ENCODE results near the gene RASSF6.
"Not testable (repeated sequence)": the region's sequence is repeated elsewhere in the genome, so short reads cannot be mapped to it uniquely, and the experiment has no call there.

RASSF6 gene

GRCh38 chr4:73608689-73609594 lies 11.3 kb downstream of the RASSF6 start:
- Histone ChIP-seq H3K4me1 (ENCODE audit: insufficient read depth, low read length) (no peaks in the 10 kb centered on the region), H3K4me3 (ENCODE audit: low read length) (no peak overlapping the region), H3K27ac (ENCODE audit: low read length) (no peak overlapping the region)

DNA sequence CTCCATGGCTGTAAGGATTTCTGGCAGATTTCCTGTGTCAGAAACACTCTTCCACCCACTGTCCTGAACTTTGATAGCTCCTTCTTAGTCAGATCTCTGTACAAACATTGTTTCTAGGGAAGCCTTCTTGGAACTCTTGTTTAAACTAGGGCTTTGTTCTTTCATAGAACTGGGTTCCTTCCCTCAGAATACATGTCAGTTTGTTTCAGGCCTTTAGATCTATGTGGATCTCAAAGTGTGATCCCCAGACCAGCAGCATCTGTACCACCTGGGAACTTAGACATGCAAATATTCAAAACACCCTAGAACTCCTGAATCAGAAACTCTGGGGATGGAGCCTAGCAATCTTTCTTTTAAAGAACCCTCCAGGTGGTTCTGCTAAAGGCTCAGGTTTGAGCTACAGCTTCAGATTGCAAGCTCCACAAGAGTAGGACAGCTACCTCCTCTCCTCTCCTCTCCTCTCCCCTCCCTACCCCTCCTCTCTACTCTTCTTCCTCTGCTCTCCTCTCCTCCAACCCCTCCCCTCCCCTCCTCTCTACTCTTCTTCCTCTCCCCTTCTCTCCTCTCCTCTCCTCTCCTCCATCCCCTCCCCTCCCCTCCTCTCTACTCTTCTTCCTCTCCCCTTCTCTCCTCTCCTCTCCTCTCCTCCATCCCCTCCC lies 12.7 kb downstream of the RASSF6 start:
- Histone ChIP-seq H3K4me3 (ENCODE audit: low read length) (no peak overlapping the region), H3K36me3 (ENCODE audit: insufficient read depth, low read depth, low read length) (no peaks in the 10 kb centered on the region), H3K9me3 (ENCODE audit: insufficient read depth, low read depth, low read length) (no peaks in the 10 kb centered on the region), H3K27me3 (ENCODE audit: insufficient read depth, low read length) (no peaks in the 10 kb centered on the region), H3K4me1 (ENCODE audit: insufficient read depth, low read length) (no peaks in the 10 kb centered on the region), H3K9ac (ENCODE audit: low read depth, low read length) (no peak overlapping the region), H3K27ac (ENCODE audit: low read length) (no peak overlapping the region)

More at GRCh38 chr4:73608689-73609594, 11.3 kb downstream of the RASSF6 start:
- H3K9ac ChIP-seq (ENCODE audit: low read depth, low read length), result no peak overlapping the region
- H3K27me3 ChIP-seq (ENCODE audit: insufficient read depth, low read length), result no peaks in the 10 kb centered on the region
- H3K9me3 ChIP-seq (ENCODE audit: insufficient read depth, low read depth, low read length), result no peaks in the 10 kb centered on the region
- no peaks in the 10 kb centered on the region for H3K36me3 ChIP-seq (ENCODE audit: insufficient read depth, low read depth, low read length)

GRCh38 chr4:73606465-73606974 lies 13.7 kb downstream of the RASSF6 start:
- no peak overlapping the region for H3K9ac ChIP-seq (ENCODE audit: low read depth, low read length)
- no peaks in the 10 kb centered on the region for H3K4me1 ChIP-seq (ENCODE audit: insufficient read depth, low read length)
- no peak overlapping the region for H3K27ac ChIP-seq (ENCODE audit: low read length)

DNA sequence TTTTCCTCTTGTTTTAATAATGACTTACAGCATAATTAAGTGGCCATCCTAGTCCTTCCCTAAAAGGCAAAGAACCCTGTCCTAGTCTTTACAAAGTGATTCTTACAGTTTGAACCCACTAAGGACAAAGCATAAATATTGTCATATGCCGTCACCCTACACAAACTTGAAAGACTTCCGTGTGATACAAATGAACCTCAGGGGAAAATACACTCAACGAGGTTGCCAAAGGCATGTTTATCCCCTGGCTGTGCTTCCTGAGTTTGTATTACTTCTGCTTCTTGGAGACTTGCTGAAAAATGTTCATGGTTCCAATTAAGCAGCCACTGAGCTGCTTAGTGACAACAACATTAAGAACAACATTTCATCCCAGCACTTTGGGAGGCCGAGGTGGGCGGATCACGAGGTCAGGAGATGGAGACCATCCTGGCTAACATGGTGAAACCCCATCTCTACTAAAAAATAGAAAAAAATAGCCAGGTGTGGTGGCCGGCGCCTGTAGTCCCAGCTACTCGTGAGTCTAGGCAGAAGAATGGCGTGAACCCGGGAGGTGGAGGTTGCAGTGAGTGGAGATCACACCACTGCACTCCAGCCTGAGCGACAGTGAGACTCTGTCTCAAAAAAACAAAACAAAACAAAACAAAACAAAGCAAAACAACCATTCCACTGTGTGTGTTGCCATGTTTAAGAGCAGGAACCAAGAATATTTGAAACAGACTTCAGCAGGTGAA lies 16.2 kb downstream of the RASSF6 start:
- no peak overlapping the region for H3K4me3 ChIP-seq (ENCODE audit: low read length)
- H3K9me3 ChIP-seq (ENCODE audit: insufficient read depth, low read depth, low read length), result no peaks in the 10 kb centered on the region
- no peaks in the 10 kb centered on the region for H3K27me3 ChIP-seq (ENCODE audit: insufficient read depth, low read length)
- no peaks in the 10 kb centered on the region for H3K36me3 ChIP-seq (ENCODE audit: insufficient read depth, low read depth, low read length)
- H3K4me1 ChIP-seq (ENCODE audit: insufficient read depth, low read length), result peaks cover 1% of the 10 kb centered on the region; the same call in 1 of the 2 replicates
- H3K9ac ChIP-seq (ENCODE audit: low read depth, low read length), result no peak overlapping the region
- no peak overlapping the region for H3K27ac ChIP-seq (ENCODE audit: low read length)

More at GRCh38 chr4:73606465-73606974, 13.7 kb downstream of the RASSF6 start:
- no peaks in the 10 kb centered on the region for H3K9me3 ChIP-seq (ENCODE audit: insufficient read depth, low read depth, low read length)
- no peaks in the 10 kb centered on the region for H3K27me3 ChIP-seq (ENCODE audit: insufficient read depth, low read length)
- no peaks in the 10 kb centered on the region for H3K36me3 ChIP-seq (ENCODE audit: insufficient read depth, low read depth, low read length)
- no peak overlapping the region for H3K4me3 ChIP-seq (ENCODE audit: low read length)

- Histone ChIP-seq H3K9me3 (ENCODE audit: insufficient read depth, low read depth, low read length) (no peaks in the 10 kb centered on the region), H3K27me3 (ENCODE audit: insufficient read depth, low read length) (no peaks in the 10 kb centered on the region), H3K9ac (ENCODE audit: low read depth, low read length) (no peak overlapping the region), H3K36me3 (ENCODE audit: insufficient read depth, low read depth, low read length) (no peaks in the 10 kb centered on the region), H3K27ac (ENCODE audit: low read length) (no peak overlapping the region), H3K4me3 (ENCODE audit: low read length) (no peak overlapping the region), H3K4me1 (ENCODE audit: insufficient read depth, low read length) (peaks cover 6% of the 10 kb centered on the region; the same call in 1 of the 2 replicates)
Observed at GRCh38 chr4:73603271-73603710, 16.9 kb downstream of the RASSF6 start.

- no peaks in the 10 kb centered on the region for H3K9me3 ChIP-seq (ENCODE audit: insufficient read depth, low read depth, low read length)
- no peak overlapping the region for H3K4me3 ChIP-seq (ENCODE audit: low read length)
- no peaks in the 10 kb centered on the region for H3K27me3 ChIP-seq (ENCODE audit: insufficient read depth, low read length)
- H3K27ac ChIP-seq (ENCODE audit: low read length), result no peak overlapping the region
- no peaks in the 10 kb centered on the region for H3K36me3 ChIP-seq (ENCODE audit: insufficient read depth, low read depth, low read length)
- H3K9ac ChIP-seq (ENCODE audit: low read depth, low read length), result no peak overlapping the region
- H3K4me1 ChIP-seq (ENCODE audit: insufficient read depth, low read length), result peaks cover 6% of the 10 kb centered on the region; the same call in 1 of the 2 replicates
Observed at GRCh38 chr4:73600954-73601353, 19.3 kb downstream of the RASSF6 start.

DNA sequence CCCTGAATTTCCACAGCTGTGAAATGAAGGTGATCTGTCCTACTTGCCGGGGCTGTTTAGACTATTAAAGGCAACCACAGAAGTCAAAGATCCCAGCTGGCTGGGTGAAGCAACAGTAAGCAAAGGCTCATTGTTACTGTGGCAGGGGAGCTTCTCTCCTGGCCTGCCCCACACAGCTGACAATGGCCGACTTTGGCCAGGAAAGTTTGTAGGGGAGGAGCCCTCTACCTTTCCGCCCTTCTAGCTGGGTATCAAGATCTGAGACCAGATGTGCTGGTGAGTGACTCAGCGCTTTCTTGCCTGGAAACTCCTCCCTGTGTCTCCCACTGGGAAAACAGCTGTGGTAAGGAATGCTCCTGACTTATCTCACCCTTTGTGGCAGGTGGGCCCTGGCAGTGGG lies 21.1 kb downstream of the RASSF6 start:
- Histone ChIP-seq H3K27me3 (ENCODE audit: insufficient read depth, low read length) (no peaks in the 10 kb centered on the region), H3K9me3 (ENCODE audit: insufficient read depth, low read depth, low read length) (no peaks in the 10 kb centered on the region), H3K4me1 (ENCODE audit: insufficient read depth, low read length) (peaks cover 6% of the 10 kb centered on the region; the same call in 1 of the 2 replicates), H3K36me3 (ENCODE audit: insufficient read depth, low read depth, low read length) (no peaks in the 10 kb centered on the region), H3K9ac (ENCODE audit: low read depth, low read length) (peak overlapping the region; percentile 54; the same call in 1 of the 2 replicates), H3K4me3 (ENCODE audit: low read length) (no peak overlapping the region), H3K27ac (ENCODE audit: low read length) (no peak overlapping the region)

DNA sequence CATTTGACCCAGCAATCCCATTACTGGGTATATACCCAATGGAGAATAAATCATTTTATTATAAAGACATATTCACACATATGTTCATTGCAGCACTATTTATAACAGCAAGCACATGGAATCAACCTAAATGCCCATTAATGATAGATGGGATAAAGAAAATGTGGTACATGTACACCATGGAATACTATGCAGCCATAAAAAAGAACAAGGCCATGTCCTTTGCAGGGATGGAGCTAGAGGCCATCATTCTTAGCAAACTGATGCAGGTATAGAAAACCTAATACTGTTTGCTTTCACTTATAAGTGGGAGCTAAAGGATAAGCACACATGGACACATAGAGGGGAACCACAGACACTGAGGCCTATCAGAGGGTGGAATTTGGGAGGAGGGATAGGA lies 22.6 kb downstream of the RASSF6 start:
- no peak overlapping the region for H3K9ac ChIP-seq (ENCODE audit: low read depth, low read length)
- H3K36me3 ChIP-seq (ENCODE audit: insufficient read depth, low read depth, low read length), result no peaks in the 10 kb centered on the region
- H3K9me3 ChIP-seq (ENCODE audit: insufficient read depth, low read depth, low read length), result no peaks in the 10 kb centered on the region

GRCh38 chr4:73597183-73597582 lies 23.1 kb downstream of the RASSF6 start:
- not testable (repeated sequence) for H3K4me3 ChIP-seq (ENCODE audit: low read length); H3K9me3 ChIP-seq (ENCODE audit: insufficient read depth, low read depth, low read length); H3K36me3 ChIP-seq (ENCODE audit: insufficient read depth, low read depth, low read length); H3K4me1 ChIP-seq (ENCODE audit: insufficient read depth, low read length); H3K9ac ChIP-seq (ENCODE audit: low read depth, low read length); H3K27me3 ChIP-seq (ENCODE audit: insufficient read depth, low read length); H3K27ac ChIP-seq (ENCODE audit: low read length)

More for the DNA sequence above, 22.6 kb downstream of the RASSF6 start:
- H3K27me3 ChIP-seq (ENCODE audit: insufficient read depth, low read length), result no peaks in the 10 kb centered on the region
- H3K4me3 ChIP-seq (ENCODE audit: low read length), result no peak overlapping the region
- no peak overlapping the region for H3K27ac ChIP-seq (ENCODE audit: low read length)
- H3K4me1 ChIP-seq (ENCODE audit: insufficient read depth, low read length), result peaks cover 6% of the 10 kb centered on the region; the same call in 1 of the 2 replicates

DNA sequence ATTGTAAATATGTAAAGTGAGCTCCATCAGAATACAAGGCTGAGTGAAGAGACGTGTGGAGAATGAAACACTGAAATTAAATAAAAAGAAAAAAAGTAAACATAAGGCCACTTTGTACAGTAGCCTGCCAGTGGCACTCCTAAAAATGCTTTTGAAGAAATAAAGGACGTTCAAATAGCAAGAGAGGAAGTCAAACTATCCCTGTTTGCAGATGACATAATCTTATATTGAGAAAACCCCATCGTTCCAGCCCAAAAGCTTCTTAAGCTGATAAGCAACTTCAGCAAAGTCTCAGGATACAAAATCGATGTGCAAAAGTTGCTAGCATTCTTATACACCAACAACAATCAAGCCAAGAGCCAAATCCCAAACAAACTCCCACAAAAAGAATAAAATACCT lies 24.2 kb downstream of the RASSF6 start:
- H3K36me3 ChIP-seq (ENCODE audit: insufficient read depth, low read depth, low read length), result no peaks in the 10 kb centered on the region
- H3K9me3 ChIP-seq (ENCODE audit: insufficient read depth, low read depth, low read length), result no peaks in the 10 kb centered on the region
- H3K27me3 ChIP-seq (ENCODE audit: insufficient read depth, low read length), result no peaks in the 10 kb centered on the region
- H3K4me3 ChIP-seq (ENCODE audit: low read length), result no peak overlapping the region
- H3K4me1 ChIP-seq (ENCODE audit: insufficient read depth, low read length), result peaks cover 6% of the 10 kb centered on the region; the same call in 1 of the 2 replicates
- no peak overlapping the region for H3K9ac ChIP-seq (ENCODE audit: low read depth, low read length)
- no peak overlapping the region for H3K27ac ChIP-seq (ENCODE audit: low read length)

GRCh38 chr4:73593631-73594241 lies 26.5 kb downstream of the RASSF6 start:
- Histone ChIP-seq H3K27ac (ENCODE audit: low read length) (no peak overlapping the region), H3K9ac (ENCODE audit: low read depth, low read length) (no peak overlapping the region), H3K4me3 (ENCODE audit: low read length) (no peak overlapping the region), H3K27me3 (ENCODE audit: insufficient read depth, low read length) (no peaks in the 10 kb centered on the region), H3K36me3 (ENCODE audit: insufficient read depth, low read depth, low read length) (no peaks in the 10 kb centered on the region), H3K4me1 (ENCODE audit: insufficient read depth, low read length) (peaks cover 2% of the 10 kb centered on the region; the same call in 1 of the 2 replicates), H3K9me3 (ENCODE audit: insufficient read depth, low read depth, low read length) (no peaks in the 10 kb centered on the region)
